ENCODE results near the gene TNNI3K.

TNNI3K gene

GRCh38 chr1:74395571-74395970 is 160.4 kb downstream of the TNNI3K start:
- peak; percentile 12 for DNase-seq (ENCODE audit: low spot score)

GRCh38 chr1:74396462-74396861 is 161.3 kb downstream of the TNNI3K start:
- DNase-seq (ENCODE audit: low spot score): no peak

GRCh38 chr1:74396933-74397332 is 161.7 kb downstream of the TNNI3K start:
- DNase-seq (ENCODE audit: low spot score): no peak

GRCh38 chr1:74399249-74399648 is 164.1 kb downstream of the TNNI3K start:
- DNase-seq (ENCODE audit: low spot score): no peak

- DNase-seq (ENCODE audit: low spot score): no peak
Measured at GRCh38 chr1:74402873-74403272, 167.7 kb downstream of the TNNI3K start.

GRCh38 chr1:74403606-74404005 is 168.4 kb downstream of the TNNI3K start:
- no peak for DNase-seq (ENCODE audit: low spot score)

- DNase-seq (ENCODE audit: low spot score): no peak
Measured at GRCh38 chr1:74406759-74407158, 171.6 kb downstream of the TNNI3K start.

GRCh38 chr1:74407902-74408301 is 172.7 kb downstream of the TNNI3K start:
- DNase-seq (ENCODE audit: low spot score): no peak

GRCh38 chr1:74412244-74412643 is 177.1 kb downstream of the TNNI3K start:
- DNase-seq (ENCODE audit: low spot score): no peak

GRCh38 chr1:74415935-74416334 is 180.7 kb downstream of the TNNI3K start:
- DNase-seq (ENCODE audit: low spot score): no peak

GRCh38 chr1:74419611-74420010 is 184.4 kb downstream of the TNNI3K start:
- DNase-seq (ENCODE audit: low spot score): no peak

GRCh38 chr1:74420467-74420866 is 185.3 kb downstream of the TNNI3K start:
- no peak for DNase-seq (ENCODE audit: low spot score)

- no peak for DNase-seq (ENCODE audit: low spot score)
Measured at GRCh38 chr1:74422421-74423292, 187.5 kb downstream of the TNNI3K start.

- DNase-seq (ENCODE audit: low spot score): no peak
Measured at GRCh38 chr1:74423471-74423870, 188.3 kb downstream of the TNNI3K start.

GRCh38 chr1:74425676-74426075 is 190.5 kb downstream of the TNNI3K start:
- no peak for DNase-seq (ENCODE audit: low spot score)

- no peak for DNase-seq (ENCODE audit: low spot score)
Measured at GRCh38 chr1:74426208-74426937, 191.2 kb downstream of the TNNI3K start.

- no peak for DNase-seq (ENCODE audit: low spot score)
Measured at GRCh38 chr1:74427681-74428080, 192.5 kb downstream of the TNNI3K start.

GRCh38 chr1:74429580-74429979 is 194.4 kb downstream of the TNNI3K start:
- no peak for DNase-seq (ENCODE audit: low spot score)

- DNase-seq (ENCODE audit: low spot score): peak; percentile 11
Measured at GRCh38 chr1:74430342-74430934, 195.3 kb downstream of the TNNI3K start.

- no peak for DNase-seq (ENCODE audit: low spot score)
Measured at GRCh38 chr1:74431531-74431930, 196.3 kb downstream of the TNNI3K start.

- DNase-seq (ENCODE audit: low spot score): no peak
Measured at GRCh38 chr1:74432325-74432724, 197.1 kb downstream of the TNNI3K start.

- no peak for DNase-seq (ENCODE audit: low spot score)
Measured at GRCh38 chr1:74434321-74434720, 199.1 kb downstream of the TNNI3K start.

- no peak for DNase-seq (ENCODE audit: low spot score)
Measured at GRCh38 chr1:74436078-74436477, 200.9 kb downstream of the TNNI3K start.
